Fibroblast of villous mesenchyme (primary cell): Measurements from ENCODE around the gene TFB1M. TPM values are rescaled to one million over a fixed set of nuclear protein-coding genes. Genes with fewer than 3 reads are reported as not detected.
A peak's percentile ranks its signal among the peaks of the same experiment; 100 is the strongest.
"Not testable (repeated sequence)": the region's sequence is repeated elsewhere in the genome, so short reads cannot be mapped to it uniquely, and the experiment has no call there.

ENCODE experiments used
- DNase-seq: peaks from one replicate; pipeline ENCODE4 v3.0.0-alpha.2; 2010; ENCODE audit warnings: low read depth
- H3K4me3 ChIP-seq: 2 replicates; pipeline ENCODE4 v1.5.1; 2011; ENCODE audit warnings: low read depth, mild to moderate bottlenecking, low read length
- total RNA-seq: library from RNA; depleted of rRNA; stranded (reverse); fragments of >200 nt; gene quantifications from 2 replicates; pipeline ENCODE4 v1.2.3, GENCODE V29; 2012
- TF ChIP-seq, protein P1 (sequence below): IDR thresholded peaks from 2 replicates; pipeline ENCODE4 v1.5.1; 2012; ENCODE audit warnings: low read depth, mild to moderate bottlenecking, low read length; ENCODE audit not compliant: insufficient read depth

The TFB1M gene
- total RNA-seq, 1 donor: 29.8 TPM

DNA sequence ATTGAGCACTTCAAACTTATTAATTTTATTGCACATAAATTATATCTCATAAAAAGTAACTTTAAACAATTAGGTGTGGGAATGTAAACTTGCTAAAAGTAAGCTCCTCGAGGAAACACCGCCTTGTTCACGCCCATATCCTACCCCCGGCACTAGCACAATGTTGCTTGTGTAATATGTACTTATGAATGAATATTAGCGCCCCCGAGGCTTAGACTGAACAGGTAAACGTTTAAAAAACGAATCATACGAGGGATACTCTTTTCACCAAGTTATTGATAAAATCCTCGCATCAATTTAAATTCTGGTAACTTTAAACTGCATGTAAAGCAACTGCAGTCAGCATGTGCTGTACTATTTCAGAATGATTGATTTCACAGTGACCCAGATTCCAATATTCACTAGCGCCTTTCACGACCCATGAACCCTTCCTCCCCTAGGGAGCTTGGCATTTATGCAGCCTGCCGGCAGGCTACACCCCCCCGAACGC is 637 bp downstream of the TFB1M start:
- peak; percentile 33 for DNase-seq
- peak overlapping the region; percentile 97 for H3K4me3 ChIP-seq
- TF ChIP-seq, protein P1, sequence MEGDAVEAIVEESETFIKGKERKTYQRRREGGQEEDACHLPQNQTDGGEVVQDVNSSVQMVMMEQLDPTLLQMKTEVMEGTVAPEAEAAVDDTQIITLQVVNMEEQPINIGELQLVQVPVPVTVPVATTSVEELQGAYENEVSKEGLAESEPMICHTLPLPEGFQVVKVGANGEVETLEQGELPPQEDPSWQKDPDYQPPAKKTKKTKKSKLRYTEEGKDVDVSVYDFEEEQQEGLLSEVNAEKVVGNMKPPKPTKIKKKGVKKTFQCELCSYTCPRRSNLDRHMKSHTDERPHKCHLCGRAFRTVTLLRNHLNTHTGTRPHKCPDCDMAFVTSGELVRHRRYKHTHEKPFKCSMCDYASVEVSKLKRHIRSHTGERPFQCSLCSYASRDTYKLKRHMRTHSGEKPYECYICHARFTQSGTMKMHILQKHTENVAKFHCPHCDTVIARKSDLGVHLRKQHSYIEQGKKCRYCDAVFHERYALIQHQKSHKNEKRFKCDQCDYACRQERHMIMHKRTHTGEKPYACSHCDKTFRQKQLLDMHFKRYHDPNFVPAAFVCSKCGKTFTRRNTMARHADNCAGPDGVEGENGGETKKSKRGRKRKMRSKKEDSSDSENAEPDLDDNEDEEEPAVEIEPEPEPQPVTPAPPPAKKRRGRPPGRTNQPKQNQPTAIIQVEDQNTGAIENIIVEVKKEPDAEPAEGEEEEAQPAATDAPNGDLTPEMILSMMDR: no peak

GRCh38 chr6:155312950-155313349 is 1.3 kb downstream of the TFB1M start:
- peak overlapping the region; percentile 97 for H3K4me3 ChIP-seq
- DNase-seq: not testable (repeated sequence)

GRCh38 chr6:155311583-155311982 is 2.7 kb downstream of the TFB1M start:
- no peak for DNase-seq
- no peak overlapping the region for H3K4me3 ChIP-seq
- TF ChIP-seq, protein P1: no peak

DNA sequence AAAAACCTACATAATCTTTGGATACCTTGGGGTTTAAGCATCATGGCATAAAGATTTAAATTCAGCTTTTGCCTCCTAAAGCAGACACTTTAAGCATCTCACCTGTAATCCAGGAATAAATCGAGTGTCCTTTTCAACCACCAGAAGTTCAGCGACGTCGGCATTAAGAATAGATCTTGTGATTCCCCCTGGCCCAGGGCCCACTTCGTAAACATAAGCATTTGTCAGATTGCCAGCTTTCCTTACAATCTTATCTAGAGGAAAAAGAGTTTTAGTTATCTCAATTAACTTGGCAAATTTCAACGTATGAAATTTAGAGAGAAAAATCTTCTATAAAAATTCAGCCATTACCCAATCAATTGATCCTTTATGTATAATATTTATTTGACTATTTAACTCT is 3.2 kb downstream of the TFB1M start:
- H3K4me3 ChIP-seq: no peak overlapping the region
- TF ChIP-seq, protein P1: no peak
- DNase-seq: peak; percentile 22

GRCh38 chr6:155310596-155310995 is 3.7 kb downstream of the TFB1M start:
- H3K4me3 ChIP-seq: no peak overlapping the region
- peak; percentile 58 for DNase-seq
- TF ChIP-seq, protein P1: no peak

- DNase-seq: no peak
- no peak overlapping the region for H3K4me3 ChIP-seq
- TF ChIP-seq, protein P1: no peak
These were observed 5.1 kb downstream of the TFB1M start for GRCh38 chr6:155309150-155309549.

DNA sequence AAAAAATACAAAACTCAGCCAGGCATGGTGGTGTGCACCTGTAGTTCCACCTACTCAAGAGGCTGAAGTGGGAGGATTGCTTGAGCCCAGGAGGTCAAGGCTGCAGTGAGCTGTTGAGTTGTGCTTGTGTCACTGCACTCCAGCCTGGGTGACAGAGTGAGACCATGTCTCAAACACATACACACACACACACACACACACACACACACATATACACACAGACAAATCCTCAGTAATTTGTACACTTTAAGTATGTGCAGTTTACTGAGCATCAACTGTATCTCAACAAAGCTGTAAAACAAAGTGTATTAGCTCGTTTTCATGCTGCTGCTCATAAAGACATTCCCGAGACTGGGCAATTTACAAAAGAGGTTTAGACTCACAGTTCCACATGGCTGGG is 7.3 kb downstream of the TFB1M start:
- TF ChIP-seq, protein P1: no peak
- no peak for DNase-seq
- H3K4me3 ChIP-seq: no peak overlapping the region
